ENCODE data around the gene CAMSAP1. TPM values are rescaled to one million over a fixed set of nuclear protein-coding genes. Genes with fewer than 3 reads are reported as not detected.

CAMSAP1 gene
- total and polyA plus RNA-seq, 2 of the 4 experiments (the other 2 are of a cell fraction), result 8.2 to 19.5 TPM

- H4K20me1 ChIP-seq (ENCODE audit: insufficient read depth, low read length), result no peaks in the 10 kb centered on the region; the same call in 1 of the 2 replicates
- no peak overlapping the region for H3K56ac ChIP-seq (ENCODE audit: extremely low read depth, insufficient read depth, low read length)
- H3K23ac ChIP-seq (ENCODE audit: low read depth, low read length), result no peak overlapping the region
- H2AK9ac ChIP-seq (replicated peaks; ENCODE audit: low read depth, low read length, poor library complexity), result no peak overlapping the region
- peaks cover 5 to 31% of the 10 kb centered on the region in 2 experiments; a peak in 3 of 4 replicates for H3K79me1 ChIP-seq (ENCODE audit: low read depth in 1 of 2, low read length in 2 of 2)
- H3K27me3 ChIP-seq (ENCODE audit: control insufficient read depth, insufficient read depth, low read length), result no peaks in the 10 kb centered on the region
- H3K14ac ChIP-seq (replicated peaks; ENCODE audit: low read depth, low read length), result no peak overlapping the region
- no peak overlapping the region for H4K8ac ChIP-seq (ENCODE audit: low read depth in 2 of 2, low read length in 2 of 2)
- no peak overlapping the region for H2BK5ac ChIP-seq (ENCODE audit: low read depth, low read length, poor library complexity, severe bottlenecking)
- DNase-seq, result no peak
- H3K4me2 ChIP-seq (ENCODE audit: low read depth, low read length), result no peak overlapping the region
- no peak overlapping the region for H2BK15ac ChIP-seq (ENCODE audit: low read depth, low read length)
- no peaks in the 10 kb centered on the region for H3K9me3 ChIP-seq (ENCODE audit: control insufficient read depth, insufficient read depth, low read length)
- TF ChIP-seq CHD1 (IDR thresholded peaks at IDR 0.05; ENCODE audit: low read depth, low read length) (no peak), BHLHE40 (IDR thresholded peaks at IDR 0.05; ENCODE audit: low read depth, low read length) (no peak), RCOR1 (IDR thresholded peaks at IDR 0.05; ENCODE audit: insufficient replicate concordance, low read length) (no peak), SMC3 (IDR thresholded peaks at IDR 0.05; ENCODE audit: low read depth, low read length) (no peak), MAFK (IDR thresholded peaks at IDR 0.05; ENCODE audit: low read depth, low read length) (no peak), FOS (IDR thresholded peaks at IDR 0.05; ENCODE audit: low read depth, low read length) (no peak), POLR2A (IDR thresholded peaks at IDR 0.05; ENCODE audit: low read depth, low read length) (no peak), RFX5 (IDR thresholded peaks at IDR 0.05; ENCODE audit: low read depth, low read length) (no peak), CEBPB (IDR thresholded peaks at IDR 0.05; ENCODE audit: low read depth, low read length) (no peak), MAZ (IDR thresholded peaks at IDR 0.05; ENCODE audit: borderline replicate concordance, low read depth, low read length) (no peak), RAD21 (IDR thresholded peaks at IDR 0.05; ENCODE audit: low read length) (no peak), MXI1 (IDR thresholded peaks at IDR 0.05; ENCODE audit: borderline replicate concordance, low read depth, low read length) (no peak), NFE2L2 (IDR thresholded peaks at IDR 0.05; ENCODE audit: low read depth, low read length) (no peak)
- TF ChIP-seq, protein P1, sequence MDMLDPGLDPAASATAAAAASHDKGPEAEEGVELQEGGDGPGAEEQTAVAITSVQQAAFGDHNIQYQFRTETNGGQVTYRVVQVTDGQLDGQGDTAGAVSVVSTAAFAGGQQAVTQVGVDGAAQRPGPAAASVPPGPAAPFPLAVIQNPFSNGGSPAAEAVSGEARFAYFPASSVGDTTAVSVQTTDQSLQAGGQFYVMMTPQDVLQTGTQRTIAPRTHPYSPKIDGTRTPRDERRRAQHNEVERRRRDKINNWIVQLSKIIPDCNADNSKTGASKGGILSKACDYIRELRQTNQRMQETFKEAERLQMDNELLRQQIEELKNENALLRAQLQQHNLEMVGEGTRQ (IDR thresholded peaks at IDR 0.05; ENCODE audit: low read depth, low read length), result no peak
- TF ChIP-seq, protein P2, sequence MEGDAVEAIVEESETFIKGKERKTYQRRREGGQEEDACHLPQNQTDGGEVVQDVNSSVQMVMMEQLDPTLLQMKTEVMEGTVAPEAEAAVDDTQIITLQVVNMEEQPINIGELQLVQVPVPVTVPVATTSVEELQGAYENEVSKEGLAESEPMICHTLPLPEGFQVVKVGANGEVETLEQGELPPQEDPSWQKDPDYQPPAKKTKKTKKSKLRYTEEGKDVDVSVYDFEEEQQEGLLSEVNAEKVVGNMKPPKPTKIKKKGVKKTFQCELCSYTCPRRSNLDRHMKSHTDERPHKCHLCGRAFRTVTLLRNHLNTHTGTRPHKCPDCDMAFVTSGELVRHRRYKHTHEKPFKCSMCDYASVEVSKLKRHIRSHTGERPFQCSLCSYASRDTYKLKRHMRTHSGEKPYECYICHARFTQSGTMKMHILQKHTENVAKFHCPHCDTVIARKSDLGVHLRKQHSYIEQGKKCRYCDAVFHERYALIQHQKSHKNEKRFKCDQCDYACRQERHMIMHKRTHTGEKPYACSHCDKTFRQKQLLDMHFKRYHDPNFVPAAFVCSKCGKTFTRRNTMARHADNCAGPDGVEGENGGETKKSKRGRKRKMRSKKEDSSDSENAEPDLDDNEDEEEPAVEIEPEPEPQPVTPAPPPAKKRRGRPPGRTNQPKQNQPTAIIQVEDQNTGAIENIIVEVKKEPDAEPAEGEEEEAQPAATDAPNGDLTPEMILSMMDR (conservative IDR thresholded peaks at IDR 0.05; ENCODE audit: low read depth, low read length), result no peak
- TF ChIP-seq, protein P3, sequence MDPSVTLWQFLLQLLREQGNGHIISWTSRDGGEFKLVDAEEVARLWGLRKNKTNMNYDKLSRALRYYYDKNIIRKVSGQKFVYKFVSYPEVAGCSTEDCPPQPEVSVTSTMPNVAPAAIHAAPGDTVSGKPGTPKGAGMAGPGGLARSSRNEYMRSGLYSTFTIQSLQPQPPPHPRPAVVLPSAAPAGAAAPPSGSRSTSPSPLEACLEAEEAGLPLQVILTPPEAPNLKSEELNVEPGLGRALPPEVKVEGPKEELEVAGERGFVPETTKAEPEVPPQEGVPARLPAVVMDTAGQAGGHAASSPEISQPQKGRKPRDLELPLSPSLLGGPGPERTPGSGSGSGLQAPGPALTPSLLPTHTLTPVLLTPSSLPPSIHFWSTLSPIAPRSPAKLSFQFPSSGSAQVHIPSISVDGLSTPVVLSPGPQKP (IDR thresholded peaks at IDR 0.05; ENCODE audit: borderline replicate concordance, low read depth, low read length), result no peak
- ChIA-PET POLR2A (ENCODE audit: unreplicated experiment) (no interaction called here), CTCF (no interaction called here)
- H4K91ac ChIP-seq (ENCODE audit: insufficient read depth, low read depth, low read length), result no peak overlapping the region
- no peak overlapping the region for H2BK120ac ChIP-seq (ENCODE audit: low read depth, low read length)
- H3K4ac ChIP-seq (ENCODE audit: low read depth, low read length), result no peak overlapping the region
- H3K4me1 ChIP-seq (ENCODE audit: control insufficient read depth, insufficient read depth, low read length), result no peaks in the 10 kb centered on the region
- H2BK20ac ChIP-seq (ENCODE audit: low read depth, low read length), result no peak overlapping the region
- no peak overlapping the region for H3K9ac ChIP-seq (ENCODE audit: low read depth, low read length)
- 96% methylated on average over 6 of the region's 14 CpGs; no CpG with 5 or more reads in 1 of the 2 experiments for WGBS, 2 experiments (ENCODE audit: extremely low coverage in 2 of 2, insufficient read length in 1 of 2)
- no peak overlapping the region for H3K4me3 ChIP-seq (ENCODE audit: insufficient read depth, low read depth, low read length)
- dilution Hi-C loops (cut with HindIII; ENCODE audit: low sequenced_read_pairs, unreplicated experiment) (no loop called here), in situ Hi-C loops (cut with MboI; ENCODE audit: low sequenced_read_pairs) (loop anchor here (25.0 kb wide), 1 partner anchor 334 kb away; a partner anchor contains a TSS), intact Hi-C loops (cut with micrococcal nuclease) (no loop called here)
- H2AK5ac ChIP-seq (ENCODE audit: low read depth, low read length), result no peak overlapping the region
- H3K9me1 ChIP-seq (ENCODE audit: insufficient read depth, low read length), result no peaks in the 10 kb centered on the region; the same call in 1 of the 2 replicates
- H3K27ac ChIP-seq (ENCODE audit: insufficient read depth, low read length), result no peak overlapping the region
- no peak overlapping the region for H2AFZ ChIP-seq (replicated peaks; ENCODE audit: low read length, poor library complexity)
- peaks cover 42% of the 10 kb centered on the region for H3K36me3 ChIP-seq (ENCODE audit: control insufficient read depth, insufficient read depth, low read length)
- H4K5ac ChIP-seq (ENCODE audit: low read depth, low read length), result no peak overlapping the region
- no TSS peak for BruUV-seq (replicated peaks)
- no peak overlapping the region for H3K18ac ChIP-seq (ENCODE audit: low read depth, low read length)
- no peak for ATAC-seq (ENCODE audit: low read depth)
Measured at GRCh38 chr9:135946392-135946994, 39.1 kb upstream of the CAMSAP1 start.

Data from IMR-90 (cell line).